GM19238 (cell line): ENCODE measurements around the gene DPP7.
"Not testable (repeated sequence)": the region's sequence is repeated elsewhere in the genome, so short reads cannot be mapped to it uniquely, and the experiment has no call there.

Experiments used
- DNase-seq: peaks from one replicate; pipeline ENCODE4 v3.0.0; 2011; ENCODE audit warnings: low spot score; ENCODE audit not compliant: insufficient read length

The DPP7 gene

DNA sequence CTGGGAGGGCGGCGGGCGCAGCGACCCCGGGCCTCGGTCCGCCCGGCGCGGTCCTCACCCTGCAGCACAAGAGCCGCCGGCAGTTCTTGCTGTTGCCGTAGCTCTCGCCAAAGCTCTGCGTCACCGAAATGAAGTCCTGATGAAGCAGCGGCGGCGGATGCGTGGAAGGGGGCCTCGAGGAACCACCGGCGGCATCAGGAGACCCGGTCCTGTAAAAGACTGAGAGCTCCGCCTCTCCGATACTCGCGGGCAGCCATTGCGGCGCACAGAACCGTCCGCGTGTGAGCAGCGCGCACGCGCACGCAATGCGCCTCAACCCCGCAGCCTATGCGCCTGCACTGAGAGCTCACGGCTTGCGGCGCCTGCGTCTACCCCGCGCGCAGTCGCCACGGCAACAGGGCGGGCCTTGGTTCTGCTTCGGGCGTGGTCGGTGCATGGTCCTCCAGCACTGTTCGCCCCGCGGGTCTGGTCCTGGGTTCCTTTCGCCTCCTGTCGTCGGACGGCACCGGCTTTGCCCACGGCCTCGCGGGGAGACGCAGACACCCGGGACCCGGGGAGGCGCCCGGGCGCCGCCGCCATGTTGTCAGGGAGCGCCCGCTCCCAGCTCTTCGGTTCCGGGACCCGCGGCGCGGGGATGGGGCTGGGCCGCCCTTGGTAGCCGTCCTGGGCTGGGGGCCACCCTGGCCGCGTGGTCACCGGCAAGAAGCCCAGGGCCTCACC is 15.1 kb upstream of the DPP7 start:
- peak; percentile 97 for DNase-seq

DNA sequence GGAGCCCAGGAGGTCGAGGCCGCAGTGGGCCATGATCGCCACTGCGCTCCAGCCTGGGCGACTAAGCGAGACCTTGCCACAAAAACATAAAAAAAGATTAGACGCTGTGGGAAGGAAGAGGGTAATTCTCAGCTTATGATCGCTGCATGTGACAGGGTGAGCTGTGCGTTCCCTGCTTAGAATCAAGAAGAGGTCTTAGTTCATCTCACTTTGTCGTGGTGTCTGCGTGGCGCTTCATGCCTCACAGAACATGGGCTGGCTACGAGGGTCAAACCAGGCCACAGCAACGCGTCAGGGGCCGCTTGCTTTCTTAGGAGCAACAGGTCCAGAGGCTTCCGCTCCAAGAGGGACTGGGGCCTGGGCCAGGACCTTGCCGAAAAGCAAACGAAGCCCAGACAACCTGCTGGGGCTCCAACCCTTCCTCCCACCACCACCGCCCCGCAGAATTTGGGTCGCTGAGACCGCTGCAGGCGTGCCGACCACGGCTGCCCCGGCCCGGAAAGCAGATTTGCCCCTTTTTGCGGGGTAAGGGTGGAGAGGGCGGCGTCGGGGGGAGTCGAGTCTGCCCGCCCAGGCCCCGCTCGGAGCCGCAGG is 14.4 kb upstream of the DPP7 start:
- DNase-seq: no peak

DNA sequence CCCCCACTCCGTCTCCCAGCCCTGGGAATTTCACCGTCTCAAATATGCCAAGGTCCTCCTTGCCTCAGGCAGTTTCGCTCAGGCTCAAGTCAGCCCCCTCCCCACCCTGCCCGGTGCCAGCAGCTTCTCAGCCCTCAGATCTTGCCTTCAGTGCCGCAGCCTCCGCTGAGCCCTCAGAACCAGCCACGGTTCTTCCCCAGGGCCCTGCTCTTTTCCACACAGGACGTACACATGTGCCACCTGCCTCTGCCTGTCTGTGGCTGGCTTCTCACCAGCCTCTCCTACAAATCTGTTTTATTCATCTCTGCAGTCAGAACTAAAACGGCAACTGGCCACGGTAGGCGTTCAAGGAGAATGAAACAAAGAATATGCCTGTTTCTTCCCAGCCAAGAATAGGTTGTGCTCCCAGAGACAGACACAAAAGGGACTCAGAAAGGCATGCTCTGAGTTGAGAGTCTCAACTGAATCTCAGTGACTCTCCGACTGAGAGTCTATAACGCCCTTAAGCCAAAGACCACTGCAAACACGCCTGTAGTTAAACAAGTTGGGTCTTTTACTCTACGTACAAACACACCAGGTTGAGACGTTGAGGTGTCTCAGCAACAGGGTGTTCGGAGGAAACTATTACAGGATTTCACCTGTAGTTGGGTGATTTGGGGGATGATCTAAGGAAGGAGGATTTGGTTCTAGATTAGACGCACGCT is 13.8 kb upstream of the DPP7 start:
- no peak for DNase-seq

DNA sequence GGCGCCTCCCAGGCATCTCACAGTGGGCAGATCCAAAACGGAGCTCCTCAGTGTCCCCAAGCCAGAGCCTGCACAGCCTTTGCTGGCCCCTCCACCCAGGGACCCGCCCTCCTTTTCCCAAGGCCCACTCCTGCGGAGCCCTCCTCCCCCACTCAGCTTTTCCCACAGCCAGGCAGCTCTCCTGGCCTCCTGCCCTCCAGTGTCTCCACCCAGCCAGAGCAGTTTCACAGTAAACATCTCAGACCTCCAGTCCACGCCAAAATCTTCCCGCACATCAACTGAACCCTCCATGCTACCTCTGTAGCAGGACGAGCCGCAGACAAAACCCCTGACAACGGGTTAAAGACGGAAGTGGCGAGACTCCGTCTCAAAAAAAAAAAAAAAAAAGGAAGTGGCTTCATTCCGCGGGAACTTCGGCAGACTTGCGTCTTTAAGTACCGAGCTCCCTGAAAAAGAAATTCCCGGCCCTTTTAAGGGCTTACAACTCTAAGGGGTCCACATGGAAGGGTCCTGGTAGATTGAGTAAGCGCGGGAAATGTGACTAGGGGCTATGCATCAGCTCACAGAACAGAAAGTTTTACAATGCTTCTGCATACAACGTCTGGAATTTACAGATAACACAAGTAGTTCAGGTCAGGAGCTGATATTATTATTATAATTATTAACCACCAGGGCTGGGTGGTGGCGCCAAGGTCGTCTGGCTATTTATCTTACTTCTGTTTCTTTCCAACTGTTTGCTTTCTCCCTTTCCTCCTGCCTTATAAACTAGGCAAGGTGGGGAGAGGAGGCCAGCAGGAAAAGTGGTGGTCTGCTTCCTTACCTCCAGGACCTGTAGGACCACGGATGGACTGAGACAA is 13.0 kb upstream of the DPP7 start:
- DNase-seq: no peak

DNA sequence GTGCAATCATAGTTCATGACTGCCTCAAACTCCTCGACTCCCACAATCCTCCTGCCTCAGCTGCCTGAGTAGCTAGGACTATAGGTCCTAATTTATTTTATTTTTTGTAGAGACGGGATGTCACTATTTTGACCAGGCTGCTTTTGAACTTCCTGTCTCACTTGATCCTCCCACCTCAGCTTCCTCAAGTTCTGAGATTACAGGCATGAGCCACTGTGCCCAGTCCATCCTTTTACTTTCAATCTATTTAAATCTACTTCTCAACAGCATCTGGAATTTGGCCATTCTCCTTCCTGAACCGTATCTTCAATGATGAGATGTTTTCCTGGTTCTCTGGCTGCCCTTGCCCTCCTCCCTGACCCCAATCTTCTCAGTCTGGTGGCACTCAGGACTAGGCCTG is 12.3 kb upstream of the DPP7 start:
- DNase-seq: no peak

DNA sequence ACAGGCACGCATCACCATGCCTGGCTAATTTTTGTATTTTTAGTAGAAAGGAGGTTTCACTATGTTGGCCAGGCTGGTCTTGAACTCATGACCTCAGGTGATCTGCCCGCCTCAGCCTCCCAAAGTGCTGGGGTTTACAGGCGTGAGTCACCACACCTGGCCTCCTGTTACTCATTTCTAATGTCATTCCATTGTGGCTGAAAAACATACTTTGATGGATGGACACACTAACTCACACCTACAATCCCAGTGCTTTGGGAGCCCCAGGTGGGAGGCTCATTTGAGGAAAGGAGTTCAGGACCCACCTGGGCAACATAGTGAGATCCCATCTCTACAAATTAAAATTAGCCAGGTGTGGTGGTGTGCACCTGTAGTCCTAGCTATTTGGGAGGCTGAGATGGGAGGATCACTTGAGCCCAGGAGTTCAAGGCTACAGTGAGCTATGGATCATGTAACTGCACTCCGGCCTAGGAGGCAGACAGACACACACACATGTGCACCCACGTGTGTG is 9.5 kb upstream of the DPP7 start:
- DNase-seq: not testable (repeated sequence)

DNA sequence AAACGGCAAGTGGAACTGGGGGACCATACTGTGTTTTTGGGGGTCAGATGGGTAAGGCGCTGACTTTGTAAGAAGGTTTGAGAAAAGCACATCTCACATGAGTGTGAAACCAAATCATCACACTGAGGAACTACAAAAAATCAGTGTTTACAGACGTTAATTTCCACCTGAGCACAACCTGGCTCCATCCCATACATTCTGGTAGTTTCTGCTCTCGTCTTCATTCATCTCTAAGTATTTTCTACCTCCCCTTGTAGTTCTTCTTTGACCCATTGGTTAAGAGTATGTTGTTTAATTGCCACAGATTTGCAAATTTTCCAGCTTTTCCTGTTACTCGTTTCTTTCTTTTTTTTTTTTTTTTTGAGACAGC is 8.9 kb upstream of the DPP7 start:
- DNase-seq: no peak

DNA sequence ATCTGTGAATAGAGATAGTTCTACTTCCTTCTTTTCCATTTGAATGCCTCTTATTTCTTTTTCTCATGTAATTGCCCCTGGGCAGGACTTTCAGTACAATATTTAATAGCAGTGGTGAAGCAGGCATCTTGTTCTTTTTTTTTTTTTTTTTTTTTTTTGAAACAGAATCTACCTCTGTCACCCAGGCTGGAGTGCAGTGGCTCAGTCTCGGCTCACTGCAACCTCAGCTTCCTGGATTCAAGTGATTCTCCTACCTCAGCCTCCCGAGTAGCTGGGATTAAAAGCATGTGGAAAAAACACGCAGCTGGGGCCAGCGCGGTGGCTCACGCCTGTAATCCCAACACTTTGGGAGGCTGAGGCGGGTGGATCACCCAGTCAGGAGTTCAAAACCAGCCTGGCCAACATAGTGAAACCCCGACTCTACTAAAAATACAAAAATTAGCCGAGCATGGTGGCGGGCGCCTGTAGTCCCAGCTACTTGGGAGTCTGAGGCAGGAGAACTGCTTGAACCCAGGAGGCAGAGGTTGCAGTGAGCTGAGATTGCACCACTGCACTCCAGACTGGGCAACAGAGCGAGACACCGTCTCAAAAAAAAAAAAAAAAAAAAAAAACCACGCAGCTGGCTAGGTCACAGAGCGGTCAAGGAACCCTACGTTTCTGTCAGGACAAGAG is 8.4 kb upstream of the DPP7 start:
- not testable (repeated sequence) for DNase-seq

DNA sequence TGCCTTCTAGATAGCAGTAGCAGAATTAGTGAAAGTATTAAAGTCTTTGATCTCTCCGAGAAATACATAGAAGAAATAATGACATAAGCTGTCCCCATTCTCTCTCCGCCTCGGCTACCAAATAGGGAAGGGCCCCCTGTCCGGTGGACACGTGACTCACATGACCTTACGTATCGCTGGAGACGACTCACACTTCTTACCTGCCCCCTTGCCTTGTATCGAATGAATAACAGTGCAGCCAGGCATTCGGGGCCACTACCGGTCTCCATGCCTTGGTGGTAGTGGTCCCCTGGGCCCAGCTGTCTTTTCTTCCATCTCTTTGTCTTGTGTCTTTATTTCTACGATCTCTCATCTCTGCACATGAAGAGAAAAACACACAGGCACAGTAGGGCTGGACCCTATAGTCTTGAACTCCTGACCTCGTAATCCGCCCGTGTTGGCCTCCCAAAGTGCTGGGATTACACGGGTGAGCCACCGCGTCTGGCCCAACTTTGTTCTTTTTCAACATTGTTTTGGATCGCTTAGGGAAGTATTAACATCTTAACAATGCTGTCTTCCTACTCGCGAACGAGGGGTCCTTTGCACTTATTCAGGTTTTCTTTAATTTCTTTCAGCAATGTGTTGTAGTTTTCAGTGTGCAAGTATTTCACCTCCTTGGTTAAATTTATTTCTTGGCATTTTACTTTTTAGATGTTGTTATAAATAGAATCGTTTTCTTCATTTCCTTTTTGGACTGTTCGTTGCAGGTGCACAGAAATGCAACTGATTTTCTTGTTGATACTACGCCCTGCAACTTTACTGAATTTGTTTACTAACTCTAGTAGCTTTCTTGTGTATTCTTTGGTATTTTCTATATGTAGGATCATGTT is 7.6 kb upstream of the DPP7 start:
- DNase-seq: not testable (repeated sequence)

DNA sequence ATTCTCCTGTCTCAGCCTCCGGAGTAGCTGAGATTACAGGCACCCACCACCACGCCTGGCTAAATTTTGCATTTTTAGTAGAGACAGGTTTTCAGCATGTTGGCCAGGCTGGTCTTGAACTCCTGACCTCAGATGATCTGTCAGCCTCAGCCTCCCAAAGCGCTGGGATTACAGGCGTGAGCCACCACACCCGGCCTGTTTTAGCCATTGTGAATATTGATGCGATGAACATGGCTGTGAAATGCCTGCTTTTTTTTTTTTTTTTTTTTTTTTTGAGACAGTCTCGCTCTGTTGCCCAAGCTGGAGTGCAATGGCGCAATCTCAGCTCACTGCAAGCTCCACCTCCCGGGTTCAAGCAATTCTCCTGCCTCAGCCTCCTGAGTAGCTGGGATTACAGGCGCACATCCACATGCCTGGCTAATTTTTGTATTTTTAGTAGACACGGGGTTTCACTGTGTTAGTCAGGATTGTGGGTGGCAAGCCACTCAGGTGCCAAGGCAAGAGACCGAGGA is 3.6 kb upstream of the DPP7 start:
- DNase-seq: not testable (repeated sequence)

DNA sequence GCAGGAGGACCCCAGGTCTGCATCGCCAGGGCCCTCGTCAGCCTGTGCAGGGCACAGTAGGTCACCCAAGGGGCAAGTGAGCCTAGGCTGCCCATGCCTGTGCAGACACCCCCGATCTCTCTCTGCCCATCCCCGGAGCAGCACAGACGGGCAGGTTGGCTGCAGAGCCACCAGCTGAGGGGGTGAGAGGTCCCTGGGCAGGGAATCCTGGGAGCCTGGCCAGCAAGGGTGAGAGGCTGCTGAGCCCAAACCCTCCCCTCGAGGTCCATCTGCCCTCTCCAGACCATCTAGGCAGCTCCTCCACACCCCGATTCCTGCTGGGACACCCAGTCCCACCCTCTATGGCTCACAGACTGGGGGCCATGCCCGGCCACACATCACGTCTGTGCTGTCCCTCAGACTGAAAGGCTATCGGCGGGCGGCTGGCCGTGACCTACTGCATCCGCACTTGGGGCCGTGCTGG is 2.8 kb upstream of the DPP7 start:
- no peak for DNase-seq

DNA sequence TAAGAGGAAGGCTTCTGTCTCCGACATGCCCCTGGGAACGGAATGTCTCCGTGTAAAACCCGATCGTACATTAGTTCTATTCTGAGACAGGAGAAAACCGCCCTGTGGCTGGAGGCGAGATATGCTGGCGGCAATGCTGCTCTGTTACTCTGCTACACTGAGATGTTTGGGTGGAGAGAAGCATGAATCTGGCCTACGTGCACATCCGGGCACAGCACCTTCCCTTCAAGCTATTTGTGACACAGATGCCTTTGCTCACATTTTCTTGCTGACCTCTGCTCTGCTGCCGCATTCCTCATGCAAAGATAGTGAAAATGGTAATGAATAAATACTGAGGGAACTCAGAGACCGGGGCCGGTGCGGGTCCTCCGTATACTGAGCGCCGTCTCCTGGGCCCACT is 2.2 kb upstream of the DPP7 start:
- no peak for DNase-seq

DNA sequence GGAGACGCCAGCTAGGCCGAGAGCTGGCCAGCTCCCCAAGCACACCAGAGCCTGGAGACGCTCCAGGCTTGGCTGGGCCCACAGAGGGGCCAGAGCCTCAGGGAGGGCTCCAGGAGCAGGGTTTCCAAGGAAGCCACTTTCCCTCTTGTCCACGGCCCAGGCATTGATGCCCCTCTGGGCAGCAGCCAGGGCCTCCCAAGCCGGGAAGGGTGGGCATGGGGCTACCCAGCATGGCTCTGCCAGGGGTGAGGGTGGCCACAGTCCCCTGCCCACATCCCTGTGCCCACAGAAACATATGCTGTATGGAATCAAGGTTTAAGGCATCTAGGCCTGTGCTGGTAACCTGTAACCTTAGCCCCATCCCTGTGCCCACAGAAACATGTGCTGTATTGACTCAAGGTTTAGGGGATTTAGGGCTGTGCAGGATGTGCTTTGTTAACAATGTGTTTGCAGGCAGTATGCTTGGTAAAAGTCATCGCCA is 1.5 kb upstream of the DPP7 start:
- DNase-seq: no peak

DNA sequence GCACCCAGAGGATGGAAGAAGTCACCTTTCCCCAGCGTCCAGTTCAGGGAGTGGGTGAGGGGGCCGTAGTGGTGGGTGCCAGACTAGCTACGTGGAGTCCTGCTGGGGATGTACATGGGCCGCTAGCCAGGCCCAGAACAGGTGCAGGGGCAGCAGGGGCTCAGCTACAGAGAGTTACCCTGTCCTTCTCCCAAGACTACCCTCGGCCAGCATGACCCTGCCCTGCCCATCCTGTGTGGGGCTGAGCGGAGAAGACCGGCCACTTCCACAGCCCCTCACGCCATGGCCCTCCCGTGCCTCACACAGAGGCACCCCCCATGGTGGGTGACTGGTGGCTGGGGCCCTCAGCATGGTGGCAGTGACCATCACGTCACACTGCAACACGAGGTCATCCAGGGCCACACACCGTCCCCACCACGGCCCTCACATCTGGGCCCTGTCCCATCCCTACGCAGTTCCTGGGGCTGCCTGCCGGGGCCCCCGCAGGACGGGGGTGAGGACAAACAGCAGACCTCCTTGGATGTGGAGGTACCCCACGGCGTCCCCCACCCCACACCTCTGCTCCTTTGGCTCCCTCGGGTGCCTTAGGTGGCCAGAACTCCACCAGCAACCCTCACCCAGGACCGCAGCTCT is 977 bp upstream of the DPP7 start:
- no peak for DNase-seq

DNA sequence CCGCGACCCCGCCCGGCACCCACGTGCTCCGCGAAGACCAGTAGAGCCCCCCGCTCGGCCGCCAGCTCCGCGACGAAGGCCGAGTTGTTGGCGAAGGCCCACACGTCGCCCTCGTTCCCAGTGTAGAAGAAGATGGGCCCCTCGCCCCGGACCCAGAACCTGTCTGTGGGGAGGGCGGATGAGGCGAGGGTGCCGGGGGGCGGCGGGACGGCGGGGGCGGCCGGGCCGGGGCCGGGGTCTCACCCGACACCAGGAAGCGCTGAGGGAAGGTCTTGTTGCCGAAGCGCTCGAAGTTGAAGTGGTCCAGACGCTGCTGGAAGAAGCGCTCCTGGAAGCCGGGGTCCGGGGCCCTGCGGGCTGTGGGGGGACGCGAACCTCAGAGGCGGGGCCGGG is 317 bp downstream of the DPP7 start:
- peak; percentile 41 for DNase-seq

DNA sequence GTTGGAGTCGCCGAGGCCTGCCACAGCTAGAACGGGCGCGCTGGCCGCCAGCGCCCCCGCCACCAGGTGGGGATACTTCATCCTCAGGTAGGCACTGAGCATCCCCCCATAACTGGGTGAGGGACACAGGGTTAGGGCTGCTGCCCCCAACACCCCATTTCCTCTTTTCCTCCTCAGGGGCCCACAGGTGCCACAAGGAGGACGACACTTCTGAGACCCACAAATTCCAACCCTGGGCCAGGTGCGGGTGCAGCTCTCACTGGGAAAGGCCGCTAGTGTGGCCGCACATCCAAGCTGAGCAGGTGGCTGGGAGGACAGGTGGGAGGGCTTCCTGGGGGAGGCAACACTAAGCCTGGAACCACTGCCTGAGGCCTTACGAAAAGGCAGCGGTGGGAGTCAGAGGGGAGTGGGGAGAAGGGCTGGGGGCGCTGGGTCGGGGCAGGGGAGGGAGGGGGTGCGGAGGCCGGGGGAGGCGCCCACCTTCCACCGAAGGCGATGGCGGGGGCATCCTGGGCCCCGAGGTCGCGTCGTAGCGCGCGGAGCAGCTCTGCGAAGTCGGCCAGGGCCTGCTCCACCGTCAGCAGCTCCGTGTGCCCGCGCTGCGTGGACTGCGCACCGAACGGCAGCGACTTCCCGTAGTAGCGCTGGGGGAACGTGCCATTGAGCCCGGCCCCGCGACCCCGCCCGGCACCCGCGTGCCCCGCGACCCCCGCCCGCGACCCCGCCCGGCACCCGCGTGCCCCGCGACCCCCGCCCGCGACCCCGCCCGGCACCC is 961 bp downstream of the DPP7 start:
- no peak for DNase-seq

DNA sequence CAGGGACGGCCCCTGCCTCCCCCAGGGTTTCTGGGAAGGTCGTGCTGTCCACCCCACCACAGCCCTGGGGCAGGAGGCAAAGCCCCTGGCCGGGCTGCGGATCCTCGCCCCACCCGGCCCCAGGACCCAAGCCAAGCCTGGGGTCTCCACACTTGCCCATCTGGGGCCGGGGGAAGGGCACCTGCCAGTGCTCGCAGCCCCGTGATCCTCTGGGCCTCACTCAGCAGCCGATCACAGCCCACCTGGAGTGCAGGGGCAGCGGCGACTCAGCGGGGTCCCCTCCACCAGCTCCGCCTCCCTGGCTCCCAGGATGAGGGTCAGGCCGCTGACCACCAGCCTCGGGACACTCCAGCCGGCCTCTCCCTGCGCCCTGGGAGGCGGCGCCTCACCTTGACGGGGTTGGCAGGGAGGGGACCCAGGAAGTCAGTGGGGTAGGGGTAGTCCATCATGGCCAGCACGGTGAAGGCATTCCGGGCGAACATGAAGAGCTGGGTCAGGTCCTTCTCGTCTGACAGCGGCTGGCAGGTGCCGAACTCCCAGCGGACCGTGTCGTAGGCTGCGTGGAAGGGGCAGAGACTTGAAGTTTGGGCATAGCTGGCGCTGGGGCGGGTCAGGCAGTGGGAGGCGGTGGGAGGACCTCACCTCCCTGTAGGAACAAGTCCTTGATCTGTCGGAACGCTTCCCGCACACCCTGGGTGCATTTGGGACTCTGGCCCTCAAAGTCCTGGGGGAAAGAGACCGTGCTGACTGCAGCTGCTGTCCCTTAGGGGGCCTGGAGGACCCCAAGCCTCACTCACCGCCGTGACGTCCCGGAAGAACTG is 1.8 kb downstream of the DPP7 start:
- no peak for DNase-seq
